Prostate gland (tissue), 2 donors: ENCODE results near the gene HAUS3.

Source experiments
- CTCF ChIP-seq, 4 experiments: fragments of 200-600 bp in 2 of 4; fragments of 450-650 bp in 2 of 4; sonication (generic) in 2 of 4; IDR thresholded peaks; 1 replicate in 3 of 4; 2 replicates in 1 of 4; pipeline ENCODE4 v1.5.1; 2016 to 2019; ENCODE audit warnings: antibody characterized with exemption in 4 of 4, mild to moderate bottlenecking in 2 of 4, moderate library complexity in 2 of 4
- POLR2AphosphoS5 ChIP-seq: sonication (generic); formaldehyde crosslinking; IDR thresholded peaks from one replicate; pipeline ENCODE4 v1.6.1; 2017; ENCODE audit warnings: antibody characterized with exemption

GRCh38 chr4:2186133-2186864 lies 55.6 kb downstream of the HAUS3 start:
- TF ChIP-seq CTCF (IDR thresholded peaks at IDR 0.05) = peak in 2 of 4 experiments; percentile 21 to 22
- TF ChIP-seq POLR2AphosphoS5 = no peak
